GM19463 (cell line): ENCODE measurements around the gene ZNF408.
A peak's percentile ranks its signal among the peaks of the same experiment; 100 is the strongest.
"Not testable (repeated sequence)": the region's sequence is repeated elsewhere in the genome, so short reads cannot be mapped to it uniquely, and the experiment has no call there.

Experiments used
- ATAC-seq: cut with Tn5 transposase; IDR thresholded peaks from one replicate; pipeline ENCODE4 v1.9.1; 2021; ENCODE audit warnings: mild to moderate bottlenecking, moderate library complexity; ENCODE audit not compliant: unreplicated experiment

ZNF408 gene

GRCh38 chr11:46700241-46701077, at the start of gene ZNF408, which contains the start of gene ARHGAP1:
Gene ZNF408, plus strand, starts transcription at chr11:46701031. Its CDS starts 17 bp downstream, at chr11:46701048.
Gene ARHGAP1, minus strand, starts transcription at chr11:46700619. Its CDS starts 4,512 bp downstream, at chr11:46696107.
- peak; percentile 97 for ATAC-seq

- ATAC-seq, result no peak
Measured at GRCh38 chr11:46655631-46656030, 45.2 kb upstream of the ZNF408 start.

- no peak for ATAC-seq
Measured at GRCh38 chr11:46657186-46657585, 43.6 kb upstream of the ZNF408 start.

- ATAC-seq, result no peak
Measured at GRCh38 chr11:46658259-46658658, 42.6 kb upstream of the ZNF408 start.

- no peak for ATAC-seq
Measured at GRCh38 chr11:46659908-46660307, 40.9 kb upstream of the ZNF408 start.

- no peak for ATAC-seq
Measured at GRCh38 chr11:46661836-46662235, 39.0 kb upstream of the ZNF408 start.

GRCh38 chr11:46662366-46662765, 38.5 kb upstream of the ZNF408 start:
- no peak for ATAC-seq

- no peak for ATAC-seq
Measured at GRCh38 chr11:46663277-46663940, 37.4 kb upstream of the ZNF408 start.

- ATAC-seq, result no peak
Measured at GRCh38 chr11:46664612-46665011, 36.2 kb upstream of the ZNF408 start.

- ATAC-seq, result no peak
Measured at GRCh38 chr11:46665356-46665755, 35.5 kb upstream of the ZNF408 start.

GRCh38 chr11:46666516-46666915, 34.3 kb upstream of the ZNF408 start:
- ATAC-seq, result no peak

- ATAC-seq, result no peak
Measured at GRCh38 chr11:46667043-46667481, 33.8 kb upstream of the ZNF408 start.

- no peak for ATAC-seq
Measured at GRCh38 chr11:46668480-46669085, 32.2 kb upstream of the ZNF408 start.

GRCh38 chr11:46669711-46670139, 31.1 kb upstream of the ZNF408 start:
- no peak for ATAC-seq

GRCh38 chr11:46670521-46670920, 30.3 kb upstream of the ZNF408 start:
- not testable (repeated sequence) for ATAC-seq

- ATAC-seq, result no peak
Measured at GRCh38 chr11:46671958-46672315, 28.9 kb upstream of the ZNF408 start.

GRCh38 chr11:46672381-46672839, 28.4 kb upstream of the ZNF408 start:
- no peak for ATAC-seq

GRCh38 chr11:46673713-46674462, 26.9 kb upstream of the ZNF408 start:
- ATAC-seq, result no peak

GRCh38 chr11:46674463-46675287, 26.2 kb upstream of the ZNF408 start:
- no peak for ATAC-seq

GRCh38 chr11:46675288-46675851, 25.5 kb upstream of the ZNF408 start:
- no peak for ATAC-seq
